Stimulated activated CD4-positive, alpha-beta T cell treated with anti-CD3 and anti-CD28 coated beads, TNF-alpha, amount 100 ng/mL, for 4 hours (primary cell): ENCODE results near the gene RUFY4.
"Not testable (repeated sequence)": the region's sequence is repeated elsewhere in the genome, so short reads cannot be mapped to it uniquely, and the experiment has no call there.

Experiments used
- DNase-seq, 3 experiments: peaks; one replicate each; pipeline ENCODE4 v3.0.0-alpha.2; 2020; ENCODE audit warnings: low read depth in 3 of 3

Gene RUFY4

DNA sequence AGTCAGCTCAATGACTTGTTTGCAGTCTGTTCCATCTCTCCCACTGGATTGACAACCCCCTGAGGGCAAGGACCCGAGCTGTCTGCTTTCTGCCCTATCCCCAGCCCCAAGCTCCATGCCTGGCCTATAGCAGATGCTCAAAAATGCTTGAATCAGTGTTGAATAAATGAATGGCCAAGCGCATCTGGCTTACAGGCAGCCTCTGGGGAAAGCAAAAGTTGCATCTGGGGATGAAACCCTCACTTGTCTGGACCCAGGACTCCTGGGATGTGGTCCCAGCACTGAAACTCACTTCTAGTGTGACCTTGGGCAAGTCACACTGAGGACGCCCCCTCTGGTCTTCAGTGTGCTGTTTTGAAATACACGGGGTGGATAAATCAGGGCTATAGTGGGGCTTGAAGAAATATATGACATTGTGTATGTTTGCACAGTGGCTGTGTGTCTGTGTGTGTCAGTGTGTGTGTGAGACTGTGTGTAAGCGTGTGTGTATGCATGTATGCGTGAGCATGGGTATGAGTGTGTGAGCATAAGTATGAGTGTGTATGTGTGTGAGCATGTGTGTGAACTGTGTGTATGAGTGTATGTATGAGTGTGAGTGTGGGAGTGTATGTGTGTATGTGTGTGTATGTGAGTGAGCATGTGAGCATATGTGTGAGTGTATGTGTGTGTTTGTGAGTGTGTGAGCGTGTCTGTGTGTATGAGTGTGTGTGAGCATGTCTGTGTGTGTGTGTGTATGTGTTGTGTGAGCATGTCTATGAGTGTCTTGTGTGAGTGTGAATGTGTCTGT, 38.5 kb upstream of the RUFY4 start:
- DNase-seq, result no peak

DNA sequence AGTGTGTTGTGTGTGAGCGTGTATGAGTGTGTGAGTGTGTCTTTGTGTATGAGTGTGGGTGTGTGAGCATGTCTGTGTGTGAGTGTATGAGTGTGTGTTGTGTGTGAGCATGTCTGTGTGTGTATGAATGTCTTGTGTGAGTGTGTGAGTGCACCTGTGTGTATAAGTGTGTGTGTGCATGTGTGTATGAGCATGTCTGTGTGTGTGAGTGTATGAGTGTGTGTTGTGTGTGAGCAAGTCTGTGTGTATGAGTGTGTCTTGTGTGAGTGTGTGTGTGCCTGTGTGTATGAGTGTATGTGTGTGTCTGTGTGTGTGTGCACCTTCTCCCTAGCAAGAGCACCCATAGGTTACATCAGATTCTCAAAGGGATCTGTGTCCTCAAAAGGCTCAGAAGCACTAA, 37.8 kb upstream of the RUFY4 start:
- DNase-seq, result no peak

DNA sequence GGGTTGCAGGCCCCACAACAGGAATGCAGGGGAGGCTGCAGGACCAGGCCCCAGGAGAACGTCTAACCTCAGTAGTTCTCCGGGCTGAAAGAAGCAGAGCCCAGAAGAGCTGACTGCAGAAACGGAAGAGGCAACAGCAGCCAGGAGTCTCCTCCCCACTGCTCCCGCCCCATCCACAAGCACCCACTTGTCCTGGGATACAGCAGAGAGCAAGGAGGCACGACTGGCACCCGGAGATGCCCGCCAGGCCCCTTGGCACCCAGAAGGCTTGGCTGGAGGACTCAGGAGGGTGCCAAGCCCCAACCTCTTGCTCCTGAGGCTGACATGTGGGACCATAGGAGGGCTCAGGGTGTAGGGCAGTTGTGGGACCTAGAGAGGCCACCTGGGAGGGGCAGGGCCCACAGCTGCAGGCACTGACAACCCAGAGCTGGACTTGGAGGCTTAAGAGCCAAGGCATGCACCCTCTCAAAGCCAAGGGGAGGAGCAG, 37.2 kb upstream of the RUFY4 start:
- DNase-seq, result no peak

DNA sequence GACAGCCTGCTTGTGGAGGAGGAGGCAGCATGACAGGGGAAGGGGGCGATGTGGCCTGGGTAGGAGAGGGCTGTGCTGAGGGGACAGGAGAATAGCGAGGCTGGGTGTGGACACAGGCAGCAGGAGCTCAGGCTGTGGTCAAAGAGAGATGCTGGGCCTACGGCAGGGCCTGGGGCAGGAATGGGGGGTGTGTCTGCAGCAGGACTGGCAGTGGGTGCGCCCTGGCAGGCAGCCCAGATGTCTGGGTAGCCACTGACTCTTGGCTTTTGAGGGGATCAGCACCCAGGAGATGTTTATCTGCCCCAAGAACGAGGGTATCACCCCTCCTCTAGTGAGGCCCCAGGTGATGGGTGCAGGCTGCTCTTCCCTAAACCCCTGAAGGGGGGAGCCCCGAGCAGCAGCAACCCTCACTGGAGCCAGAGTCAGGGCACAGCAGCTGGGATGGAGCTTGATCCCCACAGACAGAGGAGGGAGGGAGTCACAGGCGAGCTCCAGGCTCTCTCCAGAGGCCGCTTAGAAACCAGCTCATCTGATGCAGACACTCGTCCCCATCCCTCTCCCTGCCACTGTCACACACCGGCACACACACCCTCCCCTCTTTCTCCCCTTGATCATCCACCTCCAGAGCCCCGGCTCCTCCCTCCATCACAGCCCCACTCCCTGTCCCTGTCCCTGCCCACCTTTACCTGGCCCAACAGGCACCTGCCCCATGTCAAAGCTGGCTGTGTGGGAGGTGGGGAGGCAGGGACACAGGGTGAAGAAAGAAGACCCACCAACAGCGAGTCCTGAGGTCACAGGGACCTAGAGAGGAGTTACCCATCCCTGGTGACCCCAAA, 36.5 kb upstream of the RUFY4 start:
- no peak for DNase-seq

DNA sequence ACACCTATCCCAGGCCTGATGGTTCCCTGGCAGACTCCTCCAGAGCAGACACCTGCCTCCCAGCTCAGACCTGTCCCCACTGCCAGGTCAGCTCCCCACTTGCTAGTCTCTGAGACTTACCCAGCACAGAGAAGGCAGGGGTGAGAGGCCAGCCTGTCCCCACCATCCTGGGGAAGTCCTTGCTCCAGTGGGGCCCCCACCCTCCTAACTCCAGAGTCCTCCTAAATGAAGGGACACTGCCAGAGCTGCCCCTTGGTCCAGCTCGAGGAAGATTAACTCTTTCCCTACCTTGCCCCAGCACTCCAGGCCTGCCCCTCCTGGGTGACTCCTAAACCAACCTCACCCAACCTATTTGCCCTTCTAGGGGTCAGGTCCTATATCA, 35.9 kb upstream of the RUFY4 start:
- DNase-seq, result no peak

DNA sequence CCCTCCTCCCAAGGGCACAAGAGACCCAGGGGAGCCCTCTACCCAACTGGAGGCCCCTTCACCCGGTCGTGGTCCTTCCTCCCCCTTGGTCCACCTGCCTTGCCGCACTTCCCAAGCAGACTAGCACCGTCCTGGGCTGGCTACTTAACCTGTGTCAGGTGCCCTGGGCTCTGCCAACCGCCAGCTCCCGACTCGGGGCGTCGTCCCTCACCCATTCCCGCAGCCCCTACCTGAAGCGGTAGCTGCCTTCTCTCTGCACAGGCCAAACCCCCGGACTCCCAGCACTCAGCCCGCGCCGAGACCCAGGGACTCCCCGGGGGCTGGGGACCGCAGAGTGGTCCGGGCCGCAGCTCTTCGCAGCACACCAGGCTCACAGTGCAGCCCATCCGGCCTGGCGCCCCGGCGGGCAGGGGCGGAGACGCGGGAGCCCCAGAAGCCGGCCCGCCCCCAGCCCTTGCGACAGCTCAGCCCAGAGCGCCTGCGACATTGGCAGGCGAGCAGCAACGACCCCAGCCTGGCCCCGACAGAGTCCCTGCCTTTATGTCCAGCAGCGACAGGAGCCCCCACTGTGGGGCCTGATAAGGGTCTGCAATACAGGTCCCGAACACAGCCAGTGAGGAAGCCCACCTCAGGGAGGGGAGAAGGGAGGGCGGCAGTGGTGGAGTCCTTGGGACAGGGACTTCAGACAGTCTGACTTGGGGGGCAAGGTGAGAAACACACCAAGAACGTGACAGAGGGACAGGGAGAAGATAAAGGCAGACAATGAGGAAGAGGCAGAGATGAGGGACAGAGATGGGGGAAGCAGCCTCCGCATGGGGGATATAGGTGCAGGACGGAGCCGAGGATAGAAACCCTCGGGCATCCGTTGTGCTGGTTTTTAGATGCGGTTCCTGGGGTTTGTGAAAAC, 35.2 kb upstream of the RUFY4 start:
- DNase-seq, result no peak

DNA sequence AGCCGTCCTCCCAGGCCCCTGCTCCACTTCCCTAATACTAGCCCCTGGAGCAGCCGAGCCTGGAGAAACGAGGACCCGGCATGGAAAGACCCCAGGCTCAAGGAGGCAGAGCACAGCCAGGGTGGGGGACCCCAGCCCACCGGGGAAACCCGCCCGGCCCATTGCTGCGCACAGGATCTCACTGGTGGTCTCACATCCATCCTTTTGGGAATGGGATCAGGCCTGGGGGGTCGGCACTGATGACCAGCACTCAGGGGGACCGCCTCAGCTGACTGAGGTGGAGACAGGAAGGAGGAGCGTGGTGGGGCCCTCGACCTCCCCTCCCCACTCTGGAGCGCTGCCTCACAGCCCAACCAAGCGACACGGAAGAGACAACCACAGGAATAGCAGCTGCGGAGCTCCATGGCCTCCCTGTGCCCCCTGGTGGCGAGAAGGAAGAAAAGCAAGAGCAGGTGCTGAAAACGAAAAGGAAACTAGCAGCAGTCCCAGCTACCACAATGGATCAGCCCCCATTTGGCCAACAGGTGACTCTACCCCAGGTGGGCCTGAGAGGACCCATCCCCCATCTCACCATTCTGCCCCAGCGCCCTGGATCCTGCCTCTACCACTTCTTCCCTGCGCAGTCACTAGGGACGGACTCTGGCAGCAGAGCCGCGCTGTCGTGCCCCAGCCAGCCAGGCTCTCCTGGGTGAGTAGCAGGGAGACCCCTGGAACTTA, 34.4 kb upstream of the RUFY4 start:
- peak; percentile 37 to 52 (median 48) for DNase-seq

DNA sequence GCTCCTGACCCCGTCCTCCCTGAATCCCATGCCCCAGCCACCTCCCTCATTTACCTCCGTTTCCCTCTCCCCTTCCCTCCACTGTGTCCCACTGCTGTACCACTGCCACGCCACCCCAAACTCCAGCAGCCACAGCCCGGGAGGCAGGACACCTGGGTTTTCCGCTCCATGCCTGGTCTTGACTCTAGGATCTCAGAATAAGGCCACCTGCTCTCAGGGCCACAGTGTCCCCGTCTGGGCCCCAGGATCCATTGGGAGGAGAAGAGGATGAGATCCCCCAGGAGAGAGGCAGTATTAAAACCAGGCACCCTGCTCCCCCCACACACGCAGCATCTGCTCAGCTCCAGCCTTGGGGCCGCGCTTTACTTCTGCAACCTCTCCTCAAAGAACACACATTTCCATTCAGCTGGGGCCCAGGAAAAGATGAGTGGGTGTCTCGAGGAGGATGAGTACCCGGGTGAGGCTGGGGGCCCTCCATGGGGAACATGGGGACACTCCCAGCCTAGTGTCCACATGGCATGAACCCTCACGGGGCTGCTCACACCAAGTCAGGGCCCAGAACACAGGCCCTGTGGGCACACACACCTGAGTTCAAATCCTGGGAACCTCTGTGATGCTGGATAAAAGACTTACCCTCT, 33.5 kb upstream of the RUFY4 start:
- no peak for DNase-seq

DNA sequence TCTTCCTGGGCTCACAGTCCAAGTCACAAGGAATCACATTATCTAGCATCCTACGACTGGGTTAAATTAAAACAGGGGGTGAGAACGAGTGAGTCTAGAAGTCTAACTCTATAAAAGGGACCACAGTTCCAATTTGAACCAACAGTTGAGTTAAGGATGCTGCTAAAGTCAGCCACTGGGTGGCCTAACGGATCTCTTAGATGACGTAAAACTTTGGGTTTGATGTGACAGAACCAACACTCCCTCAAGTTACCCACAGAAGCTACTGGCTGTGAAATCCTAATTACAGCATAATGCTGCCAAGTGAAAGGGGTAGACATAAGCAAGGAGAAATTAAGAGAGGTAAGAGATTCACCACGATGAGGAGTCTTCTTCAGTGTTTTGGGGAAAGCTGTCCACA, 32.7 kb upstream of the RUFY4 start:
- no peak for DNase-seq

DNA sequence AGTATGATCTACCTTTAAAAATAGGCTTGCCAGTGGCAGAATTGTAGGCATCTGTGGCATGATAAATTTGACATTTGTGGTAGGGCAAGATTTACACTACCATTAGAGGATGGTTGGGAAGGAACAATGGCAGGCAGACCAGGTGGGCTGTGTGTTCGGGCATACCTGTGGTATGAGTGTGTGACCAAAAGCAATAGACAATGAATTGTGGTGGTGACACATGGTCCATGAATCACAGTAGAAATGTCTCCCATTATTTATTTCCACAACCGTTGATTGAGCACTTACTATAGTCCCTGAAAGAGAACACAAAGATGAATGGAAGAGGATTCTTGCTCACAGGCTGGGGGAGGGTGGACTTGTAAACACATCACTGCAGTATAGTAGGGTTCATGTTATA, 29.9 kb upstream of the RUFY4 start:
- DNase-seq, result no peak

DNA sequence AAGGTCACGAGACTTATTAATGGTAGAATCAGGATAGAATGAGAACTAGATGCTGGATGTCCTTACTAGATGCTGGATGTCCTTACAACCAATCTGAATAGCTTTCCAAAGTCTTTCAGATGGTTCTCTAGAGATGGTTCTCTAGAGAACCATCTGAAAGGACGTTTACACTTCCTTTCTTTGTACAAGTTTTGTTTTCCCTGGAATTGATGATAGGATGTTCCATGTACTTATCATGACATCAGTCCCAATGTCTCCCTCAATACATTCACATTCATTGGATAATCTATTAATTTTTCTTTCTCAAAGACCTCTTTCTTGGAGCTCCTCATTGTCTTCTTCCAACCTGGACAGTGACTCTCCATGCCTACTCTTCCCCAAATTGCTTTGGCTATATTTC, 28.2 kb upstream of the RUFY4 start:
- DNase-seq, result no peak

DNA sequence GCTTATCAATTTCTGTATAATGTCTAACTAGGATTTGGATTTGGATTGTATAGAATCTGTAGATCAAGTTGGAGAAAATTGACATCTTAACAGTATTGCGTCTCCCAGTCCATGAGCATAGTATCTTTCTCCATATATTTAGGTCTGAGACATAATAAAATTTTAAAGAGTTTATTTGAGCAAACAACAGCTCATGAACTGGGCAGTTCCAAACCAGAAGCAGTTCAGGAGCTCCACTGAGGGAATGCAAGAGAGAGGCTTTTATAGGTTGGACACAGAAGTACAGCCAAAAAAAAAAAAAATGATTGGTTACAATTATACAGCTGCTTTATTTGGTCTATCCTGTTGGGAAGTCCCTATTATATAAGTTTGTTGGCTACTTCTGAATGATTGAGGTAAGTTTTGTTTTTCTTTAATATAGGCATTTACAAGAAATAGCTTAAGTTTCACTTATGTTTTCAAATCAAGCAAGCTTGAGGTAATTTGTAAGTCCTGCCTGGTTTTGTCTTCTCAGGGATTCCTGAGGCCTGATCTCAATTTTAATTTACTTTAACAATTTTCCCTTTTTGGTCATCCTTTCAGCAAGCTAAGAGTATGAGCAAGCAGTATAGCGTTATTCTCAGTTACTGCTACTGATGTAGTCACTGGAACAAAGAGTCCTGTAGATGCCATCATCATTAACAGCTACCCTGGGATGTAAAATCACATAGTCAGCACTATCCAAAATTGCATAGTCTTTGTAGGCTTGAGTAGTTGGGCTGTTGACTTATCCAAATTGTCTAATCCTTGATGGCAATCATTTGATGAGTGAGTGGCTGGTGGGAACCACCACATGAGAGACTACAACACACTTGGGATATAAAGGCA, 27.5 kb upstream of the RUFY4 start:
- no peak for DNase-seq

DNA sequence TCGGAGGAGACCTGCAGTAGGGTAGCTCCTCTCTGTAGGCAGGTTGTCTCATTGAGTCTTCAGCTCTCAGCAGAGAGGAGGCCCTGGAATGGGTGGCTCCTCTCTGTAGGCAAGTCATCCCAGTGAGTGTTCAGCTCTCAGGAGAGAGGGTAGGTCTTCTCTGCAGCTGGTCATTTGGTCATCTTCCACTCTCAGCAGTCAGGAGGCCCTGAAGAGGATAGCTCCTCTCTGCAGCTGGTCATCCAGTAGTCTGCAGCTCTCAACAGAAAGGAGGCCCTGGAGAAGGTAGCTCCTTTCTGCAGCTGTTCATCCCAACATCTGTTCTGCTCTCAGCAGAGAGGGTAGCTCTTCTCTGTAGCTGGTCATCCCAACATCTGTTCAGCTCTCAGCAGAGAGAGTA, 26.0 kb upstream of the RUFY4 start:
- DNase-seq, result no peak

DNA sequence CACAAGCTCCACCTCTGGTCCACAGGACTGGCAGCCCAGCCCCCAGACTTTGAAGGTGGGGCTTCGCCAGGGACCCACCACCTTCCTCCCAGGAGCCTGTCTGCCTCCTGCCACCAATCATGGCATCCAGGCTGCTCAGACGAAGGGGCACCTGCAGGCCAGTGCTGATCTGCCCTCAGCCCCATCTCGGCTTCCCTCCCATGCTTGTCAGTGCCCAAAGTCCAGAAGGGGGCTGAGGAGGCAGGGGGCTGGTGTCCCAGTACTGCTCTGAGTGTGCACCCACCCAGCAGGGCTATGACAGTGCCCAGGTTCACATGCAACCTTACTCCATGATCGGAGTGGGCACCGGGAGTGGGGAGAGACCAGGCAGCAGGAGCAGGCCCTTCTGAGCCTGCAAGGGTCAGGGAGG, 25.3 kb upstream of the RUFY4 start:
- no peak for DNase-seq

DNA sequence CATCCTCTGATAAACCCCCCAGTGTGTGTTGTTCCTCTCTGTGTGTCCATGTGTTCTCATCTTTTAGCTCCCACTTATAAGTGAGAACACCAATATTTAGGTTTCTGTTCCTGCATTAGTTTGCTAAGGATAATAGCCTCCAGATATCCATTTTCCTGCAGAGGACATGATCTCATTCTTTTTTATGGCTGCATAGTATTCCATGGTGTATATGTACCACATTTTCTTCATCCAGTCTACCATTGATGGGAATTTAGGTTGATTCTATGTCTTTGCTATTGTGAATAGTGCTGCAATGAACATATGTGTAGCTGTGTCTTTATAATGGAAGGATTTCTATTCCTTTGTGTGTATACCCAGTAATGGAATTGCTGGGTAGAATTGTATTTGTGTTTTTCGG, 24.5 kb upstream of the RUFY4 start:
- DNase-seq, result not testable (repeated sequence)

DNA sequence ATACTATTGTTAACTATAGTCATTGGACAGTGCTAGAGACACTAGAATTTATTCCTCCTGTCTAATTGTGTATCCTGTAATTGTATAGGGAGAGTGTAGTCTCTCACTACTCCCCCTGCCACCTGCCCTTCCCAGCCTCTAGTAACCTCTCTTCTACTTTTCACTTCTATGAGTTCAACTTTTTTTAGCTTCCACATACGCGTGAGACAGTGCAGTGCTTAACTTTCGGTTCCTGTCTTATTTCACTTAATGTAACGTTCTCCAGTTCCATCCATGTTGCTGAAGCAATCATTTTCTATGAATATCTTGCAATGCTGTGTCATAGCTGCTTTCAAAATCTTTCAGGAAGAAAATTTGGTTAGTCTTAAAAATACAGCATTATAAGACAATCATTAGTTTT, 22.8 kb upstream of the RUFY4 start:
- DNase-seq, result no peak

DNA sequence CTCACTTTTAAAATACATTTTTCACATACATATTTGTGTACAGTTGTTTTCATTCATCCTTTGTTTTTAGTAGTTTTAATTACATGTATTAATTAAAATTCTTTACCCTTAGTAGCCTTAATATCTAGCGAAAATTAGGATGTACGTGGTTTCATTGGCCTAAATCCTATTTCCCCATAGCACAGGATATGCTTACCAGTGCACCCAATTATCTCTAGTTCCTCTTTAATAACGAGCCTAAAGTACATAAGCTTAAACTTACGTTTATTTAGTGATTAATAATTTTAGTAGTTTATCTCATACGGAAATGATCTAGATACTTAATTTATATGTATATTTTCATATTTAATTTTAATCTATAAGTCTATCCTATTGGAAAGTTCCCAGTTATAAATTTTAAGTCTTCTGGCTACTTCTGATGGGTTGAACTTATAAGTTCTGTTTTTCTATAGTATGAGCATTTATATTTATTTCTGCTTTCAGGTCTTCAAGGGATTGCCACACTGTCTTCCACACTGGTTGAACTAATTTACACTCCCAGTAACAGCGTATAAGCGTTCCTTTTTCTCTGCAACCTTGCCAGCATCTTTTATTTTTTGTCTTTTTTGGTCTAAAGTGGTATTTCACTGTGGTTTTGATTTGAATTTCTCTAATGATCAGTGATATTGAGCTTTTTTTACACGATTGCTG, 21.4 kb upstream of the RUFY4 start:
- no peak for DNase-seq

DNA sequence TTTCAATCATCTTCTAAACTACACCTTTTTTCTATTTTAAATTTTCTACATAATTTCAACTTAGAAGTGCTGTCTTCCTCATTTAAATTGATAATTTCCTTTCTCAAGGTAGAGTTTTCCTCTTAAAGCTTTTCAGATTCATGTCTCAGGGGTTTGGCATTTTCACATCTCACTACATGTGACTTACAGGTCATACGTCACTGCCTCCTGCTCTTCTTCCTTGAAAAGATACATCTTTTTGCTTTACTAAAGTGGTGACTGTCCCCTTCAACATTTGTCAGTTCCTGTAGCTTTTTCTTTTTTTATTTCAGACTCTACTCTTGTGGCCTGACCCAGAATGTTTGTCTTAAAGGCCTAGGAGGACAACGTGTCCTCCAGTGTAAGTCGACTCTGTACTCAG, 17.1 kb upstream of the RUFY4 start:
- DNase-seq, result no peak

DNA sequence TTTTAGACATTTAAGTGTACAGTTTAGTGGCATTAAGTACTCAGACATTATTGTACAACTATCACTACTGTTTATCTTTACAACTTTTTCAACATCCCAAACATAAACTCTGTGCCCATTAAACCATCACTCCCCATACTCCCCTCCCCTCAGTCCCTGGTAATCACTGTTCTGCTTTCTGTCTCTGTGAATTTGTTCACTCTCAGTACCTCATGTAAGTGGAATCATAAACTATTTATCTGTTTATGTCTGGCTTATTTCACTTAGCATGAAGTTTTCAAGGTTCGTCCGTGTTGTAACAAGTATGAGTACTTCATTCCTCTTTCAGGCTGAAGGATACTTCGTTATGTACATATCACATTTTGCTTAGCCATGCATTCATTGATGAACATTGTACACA, 9.8 kb upstream of the RUFY4 start:
- DNase-seq, result no peak
